ENCODE results near the gene NOVA1. TPM values are rescaled to one million over a fixed set of nuclear protein-coding genes. Genes with fewer than 3 reads are reported as not detected.
"Not testable (repeated sequence)": the region's sequence is repeated elsewhere in the genome, so short reads cannot be mapped to it uniquely, and the experiment has no call there.

Gene NOVA1, protein sequence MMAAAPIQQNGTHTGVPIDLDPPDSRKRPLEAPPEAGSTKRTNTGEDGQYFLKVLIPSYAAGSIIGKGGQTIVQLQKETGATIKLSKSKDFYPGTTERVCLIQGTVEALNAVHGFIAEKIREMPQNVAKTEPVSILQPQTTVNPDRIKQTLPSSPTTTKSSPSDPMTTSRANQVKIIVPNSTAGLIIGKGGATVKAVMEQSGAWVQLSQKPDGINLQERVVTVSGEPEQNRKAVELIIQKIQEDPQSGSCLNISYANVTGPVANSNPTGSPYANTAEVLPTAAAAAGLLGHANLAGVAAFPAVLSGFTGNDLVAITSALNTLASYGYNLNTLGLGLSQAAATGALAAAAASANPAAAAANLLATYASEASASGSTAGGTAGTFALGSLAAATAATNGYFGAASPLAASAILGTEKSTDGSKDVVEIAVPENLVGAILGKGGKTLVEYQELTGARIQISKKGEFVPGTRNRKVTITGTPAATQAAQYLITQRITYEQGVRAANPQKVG
- 62.2 and 62.7 TPM in 2 replicates for total RNA-seq
- long read RNA-seq, partial matches to known transcripts = 4 of 15 reads
- long read RNA-seq, other reads (novel, unspliced or antisense) = 7 of 15 reads

DNA sequence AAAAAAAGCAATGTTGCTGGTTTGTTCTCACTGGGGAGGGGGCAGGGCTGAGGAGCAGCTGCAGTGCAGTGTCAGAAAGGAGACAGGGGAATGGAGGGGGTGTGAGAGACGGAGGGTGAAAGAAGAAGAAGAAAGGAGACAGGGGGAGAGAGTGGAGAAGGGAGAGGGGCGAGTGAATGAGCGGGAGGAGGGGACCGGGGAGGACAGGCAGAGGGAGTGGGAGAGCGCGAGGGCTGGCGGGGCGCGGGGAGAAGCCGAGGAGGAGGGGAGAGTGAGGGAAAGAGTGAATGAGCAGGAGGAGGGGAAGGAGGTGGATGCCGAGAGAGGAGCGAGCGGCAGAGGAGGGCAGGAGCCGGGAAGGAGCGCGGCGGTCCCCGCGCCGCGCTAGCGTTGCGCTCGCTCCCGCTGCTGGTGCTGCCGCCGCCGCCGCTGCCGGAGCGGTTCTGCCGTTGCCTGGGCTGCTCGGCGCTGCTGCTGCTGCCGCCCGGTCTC, at the start of gene NOVA1:
NOVA1 (minus strand) TSS at position 445 of the 492 bp plus-strand sequence. CDS start 597 bp downstream, outside the sequence.
- Mint-ChIP-seq H3K9me3 (no peaks in the 10 kb centered on the region), H3K36me3 (ENCODE audit: low read depth) (no peaks in the 10 kb centered on the region), H3K27ac (ENCODE audit: unreplicated experiment) (peak within 1 kb of the TSS; percentile 98), H3K27me3 (ENCODE audit: low read depth) (peaks cover 2% of the 10 kb centered on the region), H3K4me1 (peaks cover 56% of the 10 kb centered on the region), H3K4me3 (peak within 1 kb of the TSS; percentile 96)
- no peak for TF ChIP-seq CTCF (conservative IDR thresholded peaks at IDR 0.05)
- DNase-seq (ENCODE audit: low read depth, low spot score) = peak; percentile 54

- H3K36me3 Mint-ChIP-seq (ENCODE audit: low read depth); DNase-seq (ENCODE audit: low read depth, low spot score); H3K27me3 Mint-ChIP-seq (ENCODE audit: low read depth): not testable (repeated sequence)
These were observed 47.2 kb upstream of the NOVA1 start for GRCh38 chr14:26645057-26645456.

DNA sequence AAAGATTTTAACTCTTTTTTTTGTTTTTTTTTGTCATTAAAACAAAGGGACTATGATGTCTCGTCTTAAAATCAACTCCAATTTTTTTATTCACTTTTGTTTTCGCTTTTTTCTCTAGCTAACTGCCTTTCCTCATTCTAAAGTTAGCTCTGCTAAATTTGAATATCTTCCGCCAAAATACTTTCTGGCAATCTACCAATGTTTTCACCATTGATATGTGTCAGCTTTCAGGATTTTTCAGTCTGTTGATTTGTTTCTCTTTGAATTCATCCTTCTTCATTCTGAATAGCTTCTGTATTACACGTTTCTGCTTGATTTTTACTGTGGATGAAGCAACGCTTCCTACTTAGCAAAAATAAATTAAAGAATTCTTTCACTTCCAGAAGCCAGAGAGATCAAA, 38.7 kb upstream of the NOVA1 start:
- no peak for TF ChIP-seq CTCF (conservative IDR thresholded peaks at IDR 0.05)
- Mint-ChIP-seq H3K27me3 (ENCODE audit: low read depth) (no peaks in the 10 kb centered on the region), H3K27ac (ENCODE audit: unreplicated experiment) (no peak overlapping the region), H3K4me3 (no peak overlapping the region), H3K9me3 (peaks cover 4% of the 10 kb centered on the region), H3K36me3 (ENCODE audit: low read depth) (peaks cover 3% of the 10 kb centered on the region), H3K4me1 (peaks cover 4% of the 10 kb centered on the region)
- no peak for DNase-seq (ENCODE audit: low read depth, low spot score)

More at GRCh38 chr14:26645057-26645456, 47.2 kb upstream of the NOVA1 start:
- peaks cover 19% of the 10 kb centered on the region for H3K9me3 Mint-ChIP-seq
- not testable (repeated sequence) for H3K27ac Mint-ChIP-seq (ENCODE audit: unreplicated experiment); H3K4me3 Mint-ChIP-seq; H3K4me1 Mint-ChIP-seq

DNA sequence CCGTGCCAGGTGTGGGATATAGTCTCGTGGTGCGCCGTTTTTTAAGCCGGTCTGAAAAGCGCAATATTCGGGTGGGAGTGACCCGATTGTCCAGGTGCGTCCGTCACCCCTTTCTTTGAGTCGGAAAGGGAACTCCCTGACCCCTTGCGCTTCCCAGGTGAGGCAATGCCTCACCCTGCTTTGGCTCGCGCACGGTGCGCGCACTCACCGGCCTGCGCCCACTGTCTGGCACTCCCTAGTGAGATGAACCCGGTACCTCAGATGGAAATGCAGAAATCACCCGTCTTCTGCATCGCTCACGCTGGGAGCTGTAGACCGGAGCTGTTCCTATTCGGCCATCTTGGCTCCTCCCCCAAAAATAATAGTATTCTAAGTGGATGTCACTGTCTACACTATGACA, 37.1 kb upstream of the NOVA1 start:
- not testable (repeated sequence) for H3K27me3 Mint-ChIP-seq (ENCODE audit: low read depth); DNase-seq (ENCODE audit: low read depth, low spot score); H3K9me3 Mint-ChIP-seq; H3K4me3 Mint-ChIP-seq; H3K4me1 Mint-ChIP-seq; H3K36me3 Mint-ChIP-seq (ENCODE audit: low read depth); H3K27ac Mint-ChIP-seq (ENCODE audit: unreplicated experiment)

DNA sequence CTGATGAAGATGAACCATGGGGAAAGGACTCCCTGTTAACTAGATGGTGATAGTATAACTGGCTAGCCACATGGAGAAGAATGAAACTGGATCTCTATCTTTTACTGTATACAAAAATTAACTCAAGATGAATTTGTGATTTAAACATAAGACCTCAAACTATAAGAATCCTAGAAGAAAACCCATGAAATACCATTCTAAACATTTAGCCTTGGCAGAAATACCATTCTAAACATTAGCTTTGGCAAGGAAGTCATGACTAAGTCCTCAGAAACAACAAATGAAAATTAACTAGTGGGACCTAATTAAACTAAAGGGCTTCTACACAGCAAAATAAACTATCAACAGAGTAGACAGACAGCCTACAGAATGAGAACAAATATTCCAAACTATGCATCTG, 28.4 kb upstream of the NOVA1 start:
- H3K36me3 Mint-ChIP-seq (ENCODE audit: low read depth) = no peaks in the 10 kb centered on the region
- H3K27ac Mint-ChIP-seq (ENCODE audit: unreplicated experiment) = no peak overlapping the region
- peaks cover 4% of the 10 kb centered on the region for H3K9me3 Mint-ChIP-seq
- no peak for TF ChIP-seq CTCF (conservative IDR thresholded peaks at IDR 0.05)
- H3K27me3 Mint-ChIP-seq (ENCODE audit: low read depth) = no peaks in the 10 kb centered on the region
- H3K4me1 Mint-ChIP-seq = peaks cover 9% of the 10 kb centered on the region
- no peak overlapping the region for H3K4me3 Mint-ChIP-seq
- no peak for DNase-seq (ENCODE audit: low read depth, low spot score)

- H3K27ac Mint-ChIP-seq (ENCODE audit: unreplicated experiment) = no peak overlapping the region
These were observed 24.8 kb upstream of the NOVA1 start for GRCh38 chr14:26622611-26623010.

More at GRCh38 chr14:26622611-26623010, 24.8 kb upstream of the NOVA1 start:
- Mint-ChIP-seq H3K36me3 (ENCODE audit: low read depth) (no peaks in the 10 kb centered on the region), H3K4me3 (no peak overlapping the region), H3K9me3 (peaks cover 4% of the 10 kb centered on the region), H3K4me1 (peaks cover 9% of the 10 kb centered on the region), H3K27me3 (ENCODE audit: low read depth) (no peaks in the 10 kb centered on the region)
- no peak for TF ChIP-seq CTCF (conservative IDR thresholded peaks at IDR 0.05)
- DNase-seq (ENCODE audit: low read depth, low spot score) = no peak

All from neural crest cell (in vitro differentiated cells).